Hepatocyte (in vitro differentiated cells): ENCODE data around the gene ASGR2. TPM values are rescaled to one million over a fixed set of nuclear protein-coding genes. Genes with fewer than 3 reads are reported as not detected.

Experiments
- DNase-seq: peaks from one replicate; pipeline ENCODE4 v3.0.0-alpha.2; 2016; ENCODE audit warnings: low spot score
- H2AFZ ChIP-seq: fragments of 200-600 bp; sonication (generic); 2 replicates; pipeline ENCODE4 v1.6.0; 2016; ENCODE audit warnings: antibody characterized with exemption, mild to moderate bottlenecking
- H3K27ac ChIP-seq: fragments of 200-600 bp; sonication (generic); 2 replicates; pipeline ENCODE4 v1.5.1; 2016; ENCODE audit warnings: mild to moderate bottlenecking
- H3K27me3 ChIP-seq: fragments of 200-600 bp; sonication (generic); 2 replicates; pipeline ENCODE4 v1.6.1; 2016
- H3K36me3 ChIP-seq: fragments of 200-600 bp; sonication (generic); replicated peaks from 2 replicates; pipeline ENCODE4 v1.5.1; 2016; ENCODE audit warnings: low read depth; ENCODE audit not compliant: insufficient read depth
- H3K4me1 ChIP-seq: fragments of 200-600 bp; sonication (generic); 2 replicates; pipeline ENCODE4 v1.5.1; 2016; ENCODE audit warnings: mild to moderate bottlenecking, moderate library complexity; ENCODE audit not compliant: insufficient read depth
- H3K4me2 ChIP-seq: fragments of 200-600 bp; sonication (generic); 2 replicates; pipeline ENCODE4 v1.6.0; 2016
- H3K4me3 ChIP-seq: fragments of 200-600 bp; sonication (generic); 2 replicates; pipeline ENCODE4 v1.5.1; 2016; ENCODE audit warnings: mild to moderate bottlenecking
- H3K79me2 ChIP-seq: fragments of 200-600 bp; sonication (generic); 2 replicates; pipeline ENCODE4 v1.6.0; 2017; ENCODE audit warnings: mild to moderate bottlenecking
- H3K9me2 ChIP-seq: fragments of 200-600 bp; sonication (generic); replicated peaks from 2 replicates; pipeline ENCODE4 v1.6.0; 2017; ENCODE audit warnings: mild to moderate bottlenecking; ENCODE audit not compliant: insufficient read depth
- H3K9me3 ChIP-seq: fragments of 200-600 bp; sonication (generic); 2 replicates; pipeline ENCODE4 v1.5.1; 2016; ENCODE audit warnings: low read depth, mild to moderate bottlenecking
- H4K20me1 ChIP-seq: fragments of 200-600 bp; sonication (generic); 2 replicates; pipeline ENCODE4 v1.6.0; 2016; ENCODE audit warnings: mild to moderate bottlenecking; ENCODE audit not compliant: insufficient read depth, poor library complexity, severe bottlenecking
- CTCF ChIP-seq: fragments of 200-600 bp; sonication (generic); IDR thresholded peaks from 2 replicates; pipeline ENCODE4 v1.5.1; 2016; ENCODE audit warnings: antibody characterized with exemption, mild to moderate bottlenecking; ENCODE audit not compliant: poor library complexity
- EZH2 ChIP-seq: fragments of 200-600 bp; sonication (generic); IDR thresholded peaks from 2 replicates; pipeline ENCODE4 v1.6.1; 2016; ENCODE audit warnings: antibody characterized with exemption, mild to moderate bottlenecking, borderline replicate concordance
- EZH2phosphoT487 ChIP-seq: fragments of 200-600 bp; sonication (generic); IDR thresholded peaks from one replicate; pipeline ENCODE4 v1.6.1; 2018; ENCODE audit warnings: antibody characterized with exemption, mild to moderate bottlenecking, low read depth, moderate library complexity; ENCODE audit not compliant: unreplicated experiment, severe bottlenecking
- WGBS: methylation state at CpG from one replicate; pipeline ENCODE4 v1.1.6; 2016; ENCODE audit warnings: low lambda C conversion rate; ENCODE audit errors: missing lambda C conversion rate; 5-methylcytosine and 5-hydroxymethylcytosine counted together
- polyA plus RNA-seq: library from polyadenylated mRNA; unstranded; fragments of >200 nt; fragmentation: Nextera tagmentation; extraction: Ambion mirVana; gene quantifications from 2 replicates; pipeline ENCODE4 v1.2.1, GENCODE V29; 2016
- total RNA-seq: library from RNA; depleted of rRNA; stranded (reverse); fragments of >200 nt; gene quantifications from 2 replicates; pipeline ENCODE4 v1.2.3, GENCODE V29; 2014

ASGR2 gene
- total and polyA plus RNA-seq, 2 experiments from 2014 or later, result 65.5 to 90.6 TPM

- H3K27ac ChIP-seq, result no peak overlapping the region
- no peaks in the 10 kb centered on the region for H3K27me3 ChIP-seq
- no peaks in the 10 kb centered on the region for H3K9me3 ChIP-seq
Measured at GRCh38 chr17:7107795-7108559, 6.6 kb downstream of the ASGR2 start.

GRCh38 chr17:7107012-7107754 lies 7.4 kb downstream of the ASGR2 start:
- Histone ChIP-seq H3K27ac (no peak overlapping the region), H3K4me3 (no peak overlapping the region), H3K27me3 (no peaks in the 10 kb centered on the region), H3K79me2 (no peaks in the 10 kb centered on the region), H3K9me2 (no peaks in the 10 kb centered on the region), H4K20me1 (no peaks in the 10 kb centered on the region), H3K4me1 (no peaks in the 10 kb centered on the region), H3K36me3 (no peaks in the 10 kb centered on the region), H2AFZ (no peak overlapping the region), H3K4me2 (no peak overlapping the region), H3K9me3 (no peaks in the 10 kb centered on the region)
- DNase-seq, result no peak
- WGBS, result 84% methylated on average over 19 of the region's 20 CpGs
- TF ChIP-seq EZH2phosphoT487 (no peak), CTCF (no peak), EZH2 (no peak)

More at GRCh38 chr17:7107795-7108559, 6.6 kb downstream of the ASGR2 start:
- Histone ChIP-seq H3K9me2 (no peaks in the 10 kb centered on the region), H3K4me2 (no peak overlapping the region), H4K20me1 (no peaks in the 10 kb centered on the region), H3K36me3 (no peaks in the 10 kb centered on the region), H2AFZ (no peak overlapping the region), H3K79me2 (no peaks in the 10 kb centered on the region), H3K4me3 (no peak overlapping the region), H3K4me1 (no peaks in the 10 kb centered on the region)
- DNase-seq, result no peak
- TF ChIP-seq EZH2phosphoT487 (no peak), CTCF (no peak), EZH2 (no peak)
- WGBS, result 92% methylated on average over 30 of the region's 32 CpGs

- H3K27ac ChIP-seq, result no peak overlapping the region
- no peak overlapping the region for H3K4me2 ChIP-seq
- H2AFZ ChIP-seq, result no peak overlapping the region
- WGBS, result 89% methylated on average over 6 of the region's 6 CpGs
- H3K4me1 ChIP-seq, result no peaks in the 10 kb centered on the region
- H3K9me2 ChIP-seq, result no peaks in the 10 kb centered on the region
- no peak for TF ChIP-seq EZH2
- TF ChIP-seq EZH2phosphoT487, result no peak
- TF ChIP-seq CTCF, result no peak
- H4K20me1 ChIP-seq, result no peaks in the 10 kb centered on the region
- no peak for DNase-seq
- no peak overlapping the region for H3K4me3 ChIP-seq
- H3K9me3 ChIP-seq, result no peaks in the 10 kb centered on the region
- peaks cover 3% of the 10 kb centered on the region for H3K27me3 ChIP-seq
- no peaks in the 10 kb centered on the region for H3K36me3 ChIP-seq
- no peaks in the 10 kb centered on the region for H3K79me2 ChIP-seq
Measured at GRCh38 chr17:7102421-7102820, 12.2 kb downstream of the ASGR2 start.
